Astrocyte (in vitro differentiated cells and primary cell): ENCODE data around the gene SORT1.

Experiments used
- CTCF ChIP-seq: IDR thresholded peaks from 2 replicates; pipeline ENCODE4 v1.5.1; 2011; ENCODE audit warnings: low read depth, mild to moderate bottlenecking, inconsistent platforms, low read length, moderate library complexity; ENCODE audit not compliant: insufficient read depth
- EZH2 ChIP-seq: IDR thresholded peaks from 2 replicates; pipeline ENCODE4 v1.6.1; 2012; ENCODE audit warnings: mild to moderate bottlenecking, low read length, inconsistent platforms; ENCODE audit not compliant: insufficient read depth

DNA sequence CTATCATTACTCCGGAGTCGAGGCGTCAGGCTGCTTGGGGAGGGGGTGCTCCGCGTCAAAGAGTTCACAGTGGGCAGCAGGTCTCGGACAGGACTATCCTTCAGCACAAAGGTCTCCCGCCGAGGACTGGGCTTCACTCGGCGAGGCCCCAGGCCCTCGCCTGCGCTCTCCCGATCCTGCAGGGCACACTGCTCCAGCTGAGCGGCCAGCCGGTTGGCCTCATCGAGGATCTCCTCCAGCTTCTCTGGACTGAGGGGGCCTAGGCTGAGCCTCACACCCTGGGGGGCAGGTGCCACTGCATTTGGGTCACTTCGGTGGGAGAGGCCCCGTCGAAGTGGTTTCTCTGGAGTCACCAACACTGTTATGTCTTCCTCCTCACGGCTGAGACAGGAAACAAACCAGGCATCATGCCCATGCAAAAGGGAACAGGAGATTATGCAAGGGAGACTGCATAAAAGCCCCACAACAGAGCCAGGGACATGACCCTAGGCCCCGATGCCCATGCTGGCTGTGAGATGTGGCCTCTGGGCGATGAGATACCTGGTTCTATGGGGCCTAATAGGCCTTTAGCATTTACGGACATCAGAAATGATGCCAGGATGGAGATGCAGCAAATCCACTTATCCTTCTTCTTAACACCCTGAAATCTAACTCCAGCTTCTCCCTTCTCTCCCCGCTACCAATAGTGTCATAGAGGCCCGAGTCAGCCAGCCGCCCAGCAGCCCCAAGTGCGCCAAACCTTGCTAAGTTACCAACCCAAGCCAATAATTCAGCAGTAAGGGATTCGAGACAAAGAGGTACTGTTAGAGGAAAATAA, 115.8 kb downstream of the SORT1 start:
- TF ChIP-seq CTCF (no peak), EZH2 (no peak)
